K562 (cell line): ENCODE data around the gene ZBTB20. TPM values are rescaled to one million over a fixed set of nuclear protein-coding genes. Genes with fewer than 3 reads are reported as not detected.

Source experiments
- ATAC-seq: fragments of 200-7000 bp; cut with Tn5 transposase; 3 replicates; pipeline ENCODE4 v1.9.1; 2020; ENCODE audit warnings: moderate library complexity
- BruUV-seq: library from RNA; stranded (reverse); fragments of 400-500 nt; replicated peaks from 2 replicates; lab custom pipeline; 2021; lab: Mats Ljungman, UMichigan
- CTCF ChIA-PET: fragments of 300-600 bp; formaldehyde crosslinking; extraction: SDS; loops from one replicate; lab custom pipeline; 2021; ENCODE audit warnings: low intra/inter-chr PET ratio; lab: Yijun Ruan, JAX
- POLR2A ChIA-PET: fragments of 300-600, 350-650 bp; sonication (Branson Sonifier 250); formaldehyde crosslinking; extraction: SDS; loops from one replicate; lab custom pipeline; 2021; ENCODE audit warnings: antibody characterized with exemption, inconsistent platforms; lab: Yijun Ruan, JAX
- DNase-seq, 4 experiments: peaks; one replicate each; pipeline versions ENCODE4 v3.0.0 to v3.0.0-alpha.2; 2011 to 2018; ENCODE audit warnings: low spot score in 3 of 4, mixed read lengths in 3 of 4; ENCODE audit errors: extremely low read depth in 1 of 4
- FAIRE-seq: peaks from 2 replicates; lab custom pipeline; 2011; peaks lifted over from hg19 to GRCh38; lab: Jason Lieb, UNC
- H2AFZ ChIP-seq: 2 replicates; pipeline ENCODE4 v1.6.0; 2011; ENCODE audit warnings: low read depth, low read length, control low read depth, inconsistent platforms
- H3K27ac ChIP-seq: fragments of 200-600 bp; 3 replicates; pipeline ENCODE4 v1.8.0; 2011; ENCODE audit warnings: low read depth, mild to moderate bottlenecking, control low read depth, inconsistent platforms, low read length, moderate library complexity, mixed read lengths; ENCODE audit errors: extremely low read depth
- H3K27me3 ChIP-seq, 2 experiments: fragments of 300-600 bp in 1 of 2; 2 replicates in 1 of 2; 3 replicates in 1 of 2; pipeline versions ENCODE4 v1.6.0 to v1.8.0; 2011; ENCODE audit warnings: inconsistent platforms in 2 of 2, low read length in 2 of 2, mild to moderate bottlenecking in 1 of 2, mixed read lengths in 1 of 2, moderate library complexity in 1 of 2; ENCODE audit not compliant: control insufficient read depth in 2 of 2, insufficient read depth in 2 of 2
- H3K36me3 ChIP-seq: fragments of 300-600 bp; 3 replicates; pipeline ENCODE4 v1.8.0; 2011; ENCODE audit warnings: mild to moderate bottlenecking, low read length, inconsistent platforms; ENCODE audit not compliant: control insufficient read depth, insufficient read depth
- H3K4me1 ChIP-seq, 2 experiments: fragments of 200-600 bp in 1 of 2; replicated peaks in 1 of 2; 2 replicates in 1 of 2; 3 replicates in 1 of 2; pipeline versions ENCODE4 v1.5.1 to v1.8.0; 2011; ENCODE audit warnings: inconsistent platforms in 2 of 2, low read length in 2 of 2, mild to moderate bottlenecking in 1 of 2, mixed read lengths in 1 of 2, moderate library complexity in 1 of 2; ENCODE audit not compliant: control insufficient read depth in 2 of 2, insufficient read depth in 2 of 2
- H3K4me2 ChIP-seq: 2 replicates; pipeline ENCODE4 v1.6.1; 2011; ENCODE audit warnings: low read length, control low read depth, inconsistent platforms, mixed read lengths; ENCODE audit not compliant: insufficient read depth
- H3K4me3 ChIP-seq: fragments of 200-600 bp; sonication (generic), shearing (Covaris generic); 2 replicates; pipeline ENCODE4 v1.5.1; 2016; ENCODE audit warnings: control low read depth, inconsistent platforms
- H3K79me2 ChIP-seq: fragments of 200-600 bp; 3 replicates; pipeline ENCODE4 v1.8.0; 2011; ENCODE audit warnings: low read length, inconsistent platforms; ENCODE audit not compliant: control insufficient read depth, insufficient read depth
- H3K9ac ChIP-seq, 2 experiments: 2 replicates each; pipeline versions ENCODE4 v1.6.0 to v1.6.1; 2011; ENCODE audit warnings: low read depth in 2 of 2, low read length in 2 of 2, control low read depth in 1 of 2, inconsistent platforms in 1 of 2, mild to moderate bottlenecking in 1 of 2, mixed read lengths in 1 of 2; ENCODE audit not compliant: insufficient read depth in 1 of 2
- H3K9me1 ChIP-seq: one replicate; pipeline ENCODE4 v1.6.0; 2011; ENCODE audit warnings: inconsistent platforms, mild to moderate bottlenecking, low read length, moderate library complexity; ENCODE audit not compliant: control insufficient read depth, insufficient read depth
- H3K9me3 ChIP-seq: replicated peaks from 2 replicates; pipeline ENCODE4 v1.5.1; 2011; ENCODE audit warnings: low read depth, low read length, inconsistent platforms; ENCODE audit not compliant: control insufficient read depth, insufficient read depth
- H4K20me1 ChIP-seq: replicated peaks from 2 replicates; pipeline ENCODE4 v1.6.1; 2011; ENCODE audit warnings: low read length, inconsistent platforms, mixed read lengths; ENCODE audit not compliant: control insufficient read depth, insufficient read depth
- JUND ChIP-seq, 2 experiments: IDR thresholded peaks; 2 replicates in 1 of 2; 3 replicates in 1 of 2; pipeline ENCODE4 v1.6.1; 2011; ENCODE audit warnings: borderline replicate concordance in 2 of 2, low read depth in 2 of 2, low read length in 2 of 2, improper control_type of control experiment in 1 of 2, missing biosample characterization in 1 of 2, missing genetic modification characterization in 1 of 2, missing genetic modification reagents in 1 of 2
- RBM25 ChIP-seq: fragments of 200-400 bp; formaldehyde crosslinking; IDR thresholded peaks from 2 replicates; pipeline ENCODE4 v1.6.1; 2018; ENCODE audit warnings: low read length, low read depth, moderate library complexity; ENCODE audit not compliant: severe bottlenecking
- SMARCC2 ChIP-seq: fragments of 450-650 bp; IDR thresholded peaks from 2 replicates; pipeline ENCODE4 v1.6.1; 2017; ENCODE audit warnings: antibody characterized with exemption, moderate library complexity, mild to moderate bottlenecking, low read depth
- WGBS: fragments of 100-300 bp; shearing (Covaris generic); methylation state at CpG from one replicate; pipeline ENCODE4 v1.1.6; 2016; ENCODE audit warnings: low coverage, mixed read lengths; ENCODE audit not compliant: insufficient coverage; ENCODE audit errors: missing lambda C conversion rate; 5-methylcytosine and 5-hydroxymethylcytosine counted together
- in situ Hi-C: fragments of 300-500 bp; cut with MboI; formaldehyde crosslinking; loops from 4 replicates; pipeline ENCODE4 v1.15.0; 2018; ENCODE audit warnings: inconsistent platforms, mixed read lengths
- intact Hi-C: fragments of 100-400 bp; cut with micrococcal nuclease; formaldehyde crosslinking; loops from 2 replicates; pipeline ENCODE4 v1.14.2; 2022
- polyA plus RNA-seq, 8 experiments: library from polyadenylated mRNA; depleted of rRNA in 4 of 8; stranded (reverse) in 5 of 8; unstranded in 3 of 8; fragments of >200 nt; fragmentation: Nextera tagmentation in 2 of 8; fragmentation: Illumina TruSeq in 1 of 8; extraction: Ambion mirVana in 2 of 8; extraction: Trizol in 1 of 8; gene quantifications; 2 replicates each; pipeline versions ENCODE4 v1.2.1 to v1.2.3, GENCODE V29; 2011 to 2014; ENCODE audit warnings: inconsistent platforms in 1 of 8, missing spikeins in 1 of 8
- total RNA-seq, 7 experiments: library from RNA; depleted of rRNA in 6 of 7; stranded (reverse); fragments of >200 nt in 6 of 7; fragmentation: Illumina TruSeq in 2 of 7; extraction: Trizol in 2 of 7; gene quantifications; 2 replicates each; pipeline versions ENCODE4 v1.2.1 to v1.2.3, GENCODE V29; 2011 to 2021; ENCODE audit warnings: low replicate concordance in 1 of 7
- TF ChIP-seq, protein P1 (sequence below), 2 experiments: fragments of 450-650 bp; IDR thresholded peaks; 2 replicates each; pipeline ENCODE4 v1.6.1; 2016; ENCODE audit warnings: mild to moderate bottlenecking in 2 of 2, borderline replicate concordance in 1 of 2, low read depth in 1 of 2, moderate library complexity in 1 of 2
- TF ChIP-seq, protein P2 (sequence below): fragments of 450-650 bp; IDR thresholded peaks from 2 replicates; pipeline ENCODE4 v1.7.1; 2018; ENCODE audit warnings: mild to moderate bottlenecking, low read depth; ENCODE audit not compliant: partially characterized antibody

ZBTB20 gene
- total and polyA plus RNA-seq, 9 of the 15 experiments (the other 6 are each of a cell fraction or from before 2014, with no cell fraction given), result 0.17 to 1.7 (median 0.45) TPM

DNA sequence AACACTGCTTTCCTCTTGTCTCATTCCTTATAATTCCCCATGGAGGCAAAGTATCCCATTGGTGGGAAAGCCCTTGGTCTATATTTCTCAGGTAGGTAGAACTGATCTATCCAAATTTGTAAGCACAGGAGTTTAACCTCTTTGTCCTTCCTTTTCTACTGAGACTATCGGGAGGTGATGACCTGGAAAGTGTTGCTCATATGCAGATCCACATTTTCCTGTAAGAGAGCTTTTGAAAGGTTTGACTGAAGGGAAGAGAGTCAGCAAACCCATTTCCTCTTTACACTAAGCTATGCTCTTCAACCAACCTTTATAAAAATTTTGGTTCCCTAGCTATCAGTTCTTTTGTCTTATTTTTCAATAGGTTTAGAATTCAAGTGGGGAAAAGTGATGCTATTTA is 652.6 kb downstream of the ZBTB20 start:
- no peak overlapping the region for H3K4me2 ChIP-seq
- no peaks in the 10 kb centered on the region for H3K9me1 ChIP-seq
- in situ Hi-C loops, result no loop called here
- no peak for DNase-seq
- no peaks in the 10 kb centered on the region for H3K79me2 ChIP-seq
- no peaks in the 10 kb centered on the region for H4K20me1 ChIP-seq
- no peak overlapping the region for H2AFZ ChIP-seq
- H3K4me3 ChIP-seq, result no peak overlapping the region
- no peak overlapping the region for H3K9ac ChIP-seq
- no peak overlapping the region for H3K27ac ChIP-seq
- peaks cover 0 to 2% of the 10 kb centered on the region in 2 experiments; a peak in 2 of 5 replicates for H3K4me1 ChIP-seq
- no peak for ATAC-seq
- BruUV-seq, result no TSS peak
- CTCF ChIA-PET, result no interaction called here
- POLR2A ChIA-PET, result no interaction called here
- WGBS, result 0% methylated on average over 1 of the region's 1 CpG
- H3K27me3 ChIP-seq, result no peaks in the 10 kb centered on the region
- no peaks in the 10 kb centered on the region for H3K36me3 ChIP-seq
- no peak for FAIRE-seq
- H3K9me3 ChIP-seq, result no peaks in the 10 kb centered on the region
- intact Hi-C loops, result no loop called here
- TF ChIP-seq JUND (IDR thresholded peaks at IDR 0.05; ENCODE audit: borderline replicate concordance, low read depth, low read length) (no peak), JUND (tag; IDR thresholded peaks at IDR 0.05; ENCODE audit: borderline replicate concordance, low read depth, low read length) (no peak), SMARCC2 (no peak), RBM25 (no peak)
- TF ChIP-seq, protein P1, sequence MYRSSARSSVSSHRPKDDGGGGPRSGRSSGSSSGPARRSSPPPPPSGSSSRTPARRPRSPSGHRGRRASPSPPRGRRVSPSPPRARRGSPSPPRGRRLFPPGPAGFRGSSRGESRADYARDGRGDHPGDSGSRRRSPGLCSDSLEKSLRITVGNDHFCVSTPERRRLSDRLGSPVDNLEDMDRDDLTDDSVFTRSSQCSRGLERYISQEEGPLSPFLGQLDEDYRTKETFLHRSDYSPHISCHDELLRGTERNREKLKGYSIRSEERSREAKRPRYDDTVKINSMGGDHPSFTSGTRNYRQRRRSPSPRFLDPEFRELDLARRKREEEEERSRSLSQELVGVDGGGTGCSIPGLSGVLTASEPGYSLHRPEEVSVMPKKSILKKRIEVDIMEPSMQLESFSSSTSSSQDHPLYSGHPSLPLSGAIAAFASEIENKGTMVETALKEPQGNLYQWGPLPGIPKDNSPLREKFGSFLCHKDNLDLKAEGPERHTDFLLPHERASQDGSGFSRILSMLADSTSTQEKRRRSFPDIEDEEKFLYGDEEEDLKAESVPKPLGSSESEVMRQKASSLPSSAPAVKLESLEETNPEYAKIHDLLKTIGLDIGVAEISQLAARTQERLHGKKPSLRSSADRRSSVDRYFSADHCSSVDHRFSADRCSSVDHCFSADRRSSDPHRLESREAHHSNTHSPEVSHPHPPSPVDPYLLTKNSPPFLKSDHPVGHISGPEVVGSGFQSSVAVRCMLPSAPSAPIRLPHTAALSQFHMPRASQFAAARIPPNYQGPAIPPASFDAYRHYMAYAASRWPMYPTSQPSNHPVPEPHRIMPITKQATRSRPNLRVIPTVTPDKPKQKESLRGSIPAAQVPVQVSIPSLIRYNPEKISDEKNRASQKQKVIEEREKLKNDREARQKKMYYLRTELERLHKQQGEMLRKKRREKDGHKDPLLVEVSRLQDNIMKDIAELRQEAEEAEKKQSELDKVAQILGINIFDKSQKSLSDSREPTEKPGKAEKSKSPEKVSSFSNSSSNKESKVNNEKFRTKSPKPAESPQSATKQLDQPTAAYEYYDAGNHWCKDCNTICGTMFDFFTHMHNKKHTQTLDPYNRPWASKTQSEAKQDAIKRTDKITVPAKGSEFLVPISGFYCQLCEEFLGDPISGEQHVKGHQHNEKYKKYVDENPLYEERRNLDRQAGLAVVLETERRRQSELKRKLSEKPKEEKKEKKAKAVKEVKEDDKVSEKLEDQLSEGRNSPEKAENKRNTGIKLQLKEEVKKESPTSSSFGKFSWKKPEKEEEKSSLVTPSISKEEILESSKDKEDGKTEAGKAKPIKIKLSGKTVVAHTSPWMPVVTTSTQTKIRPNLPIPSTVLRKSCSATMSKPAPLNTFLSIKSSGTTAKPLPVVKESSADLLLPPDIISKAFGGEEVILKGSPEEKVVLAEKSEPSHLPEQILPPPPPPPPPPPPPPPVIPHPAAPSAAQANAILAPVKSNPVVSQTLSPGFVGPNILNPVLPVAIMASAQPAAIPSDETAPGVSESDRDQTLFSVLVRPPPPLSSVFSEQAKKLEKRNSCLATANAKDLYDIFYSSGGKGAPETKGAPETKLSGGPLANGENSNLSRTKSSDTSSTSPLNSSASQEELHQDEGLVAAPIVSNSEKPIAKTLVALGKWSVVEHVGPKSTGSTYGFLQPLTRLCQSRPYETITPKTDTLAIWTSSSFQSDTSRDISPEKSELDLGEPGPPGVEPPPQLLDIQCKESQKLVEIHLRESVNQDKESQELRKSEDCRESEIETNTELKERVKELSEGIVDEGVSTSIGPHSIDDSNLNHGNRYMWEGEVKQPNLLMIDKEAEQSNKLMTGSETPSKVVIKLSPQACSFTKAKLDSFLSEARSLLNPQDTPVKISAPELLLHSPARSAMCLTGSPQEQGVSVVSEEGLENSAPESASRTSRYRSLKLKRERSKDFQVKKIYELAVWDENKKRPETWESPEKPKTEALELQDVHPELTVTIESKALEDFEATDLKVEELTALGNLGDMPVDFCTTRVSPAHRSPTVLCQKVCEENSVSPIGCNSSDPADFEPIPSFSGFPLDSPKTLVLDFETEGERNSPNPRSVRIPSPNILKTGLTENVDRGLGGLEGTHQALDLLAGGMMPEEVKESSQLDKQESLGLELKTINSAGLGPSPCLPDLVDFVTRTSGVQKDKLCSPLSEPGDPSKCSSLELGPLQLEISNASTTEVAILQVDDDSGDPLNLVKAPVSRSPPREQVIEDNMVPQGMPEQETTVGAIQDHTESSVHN (IDR thresholded peaks at IDR 0.05; ENCODE audit: borderline replicate concordance in 1 of 2, low read depth in 1 of 2), result no peak
- TF ChIP-seq, protein P2, sequence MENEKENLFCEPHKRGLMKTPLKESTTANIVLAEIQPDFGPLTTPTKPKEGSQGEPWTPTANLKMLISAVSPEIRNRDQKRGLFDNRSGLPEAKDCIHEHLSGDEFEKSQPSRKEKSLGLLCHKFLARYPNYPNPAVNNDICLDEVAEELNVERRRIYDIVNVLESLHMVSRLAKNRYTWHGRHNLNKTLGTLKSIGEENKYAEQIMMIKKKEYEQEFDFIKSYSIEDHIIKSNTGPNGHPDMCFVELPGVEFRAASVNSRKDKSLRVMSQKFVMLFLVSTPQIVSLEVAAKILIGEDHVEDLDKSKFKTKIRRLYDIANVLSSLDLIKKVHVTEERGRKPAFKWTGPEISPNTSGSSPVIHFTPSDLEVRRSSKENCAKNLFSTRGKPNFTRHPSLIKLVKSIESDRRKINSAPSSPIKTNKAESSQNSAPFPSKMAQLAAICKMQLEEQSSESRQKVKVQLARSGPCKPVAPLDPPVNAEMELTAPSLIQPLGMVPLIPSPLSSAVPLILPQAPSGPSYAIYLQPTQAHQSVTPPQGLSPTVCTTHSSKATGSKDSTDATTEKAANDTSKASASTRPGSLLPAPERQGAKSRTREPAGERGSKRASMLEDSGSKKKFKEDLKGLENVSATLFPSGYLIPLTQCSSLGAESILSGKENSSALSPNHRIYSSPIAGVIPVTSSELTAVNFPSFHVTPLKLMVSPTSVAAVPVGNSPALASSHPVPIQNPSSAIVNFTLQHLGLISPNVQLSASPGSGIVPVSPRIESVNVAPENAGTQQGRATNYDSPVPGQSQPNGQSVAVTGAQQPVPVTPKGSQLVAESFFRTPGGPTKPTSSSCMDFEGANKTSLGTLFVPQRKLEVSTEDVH, result no peak
